Retinal pigment epithelial cell (primary cell): ENCODE data around the gene UROC1.

Experiments
- DNase-seq: peaks from one replicate; pipeline ENCODE4 v3.0.0-alpha.2; 2010; ENCODE audit warnings: low read depth
- H3K4me3 ChIP-seq: 2 replicates; pipeline ENCODE4 v1.5.1; 2011; ENCODE audit warnings: mild to moderate bottlenecking, low read length, control low read depth, moderate library complexity
- CTCF ChIP-seq: conservative IDR thresholded peaks from 2 replicates; pipeline ENCODE4 v1.5.1; 2011; ENCODE audit warnings: low read depth, low read length, control low read depth, inconsistent platforms

UROC1 gene

GRCh38 chr3:126459763-126460127, 57.8 kb downstream of the UROC1 start:
- no peak for TF ChIP-seq CTCF
- H3K4me3 ChIP-seq = no peak overlapping the region
- no peak for DNase-seq

- no peak for DNase-seq
- H3K4me3 ChIP-seq = no peak overlapping the region
- no peak for TF ChIP-seq CTCF
Measured at GRCh38 chr3:126459111-126459762, 58.3 kb downstream of the UROC1 start.

- no peak for TF ChIP-seq CTCF
- DNase-seq = no peak
- no peak overlapping the region for H3K4me3 ChIP-seq
Measured at GRCh38 chr3:126456766-126457388, 60.7 kb downstream of the UROC1 start.

- DNase-seq = no peak
- TF ChIP-seq CTCF = no peak
- H3K4me3 ChIP-seq = no peak overlapping the region
Measured at GRCh38 chr3:126456211-126456610, 61.4 kb downstream of the UROC1 start.

GRCh38 chr3:126454437-126455198, 63.0 kb downstream of the UROC1 start:
- no peak overlapping the region for H3K4me3 ChIP-seq
- no peak for DNase-seq
- no peak for TF ChIP-seq CTCF

GRCh38 chr3:126454025-126454424, 63.5 kb downstream of the UROC1 start:
- TF ChIP-seq CTCF = no peak

More at GRCh38 chr3:126454025-126454424, 63.5 kb downstream of the UROC1 start:
- no peak for DNase-seq
- no peak overlapping the region for H3K4me3 ChIP-seq
